SHP77 (cell line): ENCODE measurements around the gene GOLGA8K.
"Not testable (repeated sequence)": the region's sequence is repeated elsewhere in the genome, so short reads cannot be mapped to it uniquely, and the experiment has no call there.

Experiments used
- DNase-seq, 2 experiments: peaks; one replicate each; lab custom pipeline; 2025; lab: John Stamatoyannopoulos, UW

GOLGA8K gene

GRCh38 chr15:32403192-32403591 lies at the start of gene GOLGA8K:
Gene GOLGA8K, minus strand, starts transcription at chr15:32403292. Its CDS starts 98 bp downstream, at chr15:32403194.
- DNase-seq = not testable (repeated sequence)

GRCh38 chr15:32440445-32440977 lies 37.4 kb upstream of the GOLGA8K start:
- DNase-seq = not testable (repeated sequence)

- DNase-seq = not testable (repeated sequence)
Measured at GRCh38 chr15:32434102-32434963, 31.2 kb upstream of the GOLGA8K start.

- DNase-seq = not testable (repeated sequence)
Measured at GRCh38 chr15:32427635-32428034, 24.5 kb upstream of the GOLGA8K start.

GRCh38 chr15:32426511-32426910 lies 23.4 kb upstream of the GOLGA8K start:
- not testable (repeated sequence) for DNase-seq

GRCh38 chr15:32407903-32408302 lies 4.8 kb upstream of the GOLGA8K start:
- DNase-seq = not testable (repeated sequence)

- DNase-seq = not testable (repeated sequence)
Measured at GRCh38 chr15:32396522-32396921, 6.6 kb downstream of the GOLGA8K start.

GRCh38 chr15:32394745-32395144 lies 8.3 kb downstream of the GOLGA8K start:
- not testable (repeated sequence) for DNase-seq

- DNase-seq = not testable (repeated sequence)
Measured at GRCh38 chr15:32388050-32388648, 14.9 kb downstream of the GOLGA8K start.

GRCh38 chr15:32385823-32386495 lies 17.1 kb downstream of the GOLGA8K start:
- DNase-seq = not testable (repeated sequence)

- not testable (repeated sequence) for DNase-seq
Measured at GRCh38 chr15:32374185-32374584, 28.9 kb downstream of the GOLGA8K start.

- DNase-seq = not testable (repeated sequence)
Measured at GRCh38 chr15:32373707-32374106, 29.4 kb downstream of the GOLGA8K start.

- not testable (repeated sequence) for DNase-seq
Measured at GRCh38 chr15:32372075-32372474, 31.0 kb downstream of the GOLGA8K start.

- not testable (repeated sequence) for DNase-seq
Measured at GRCh38 chr15:32370526-32370925, 32.6 kb downstream of the GOLGA8K start.

- DNase-seq = not testable (repeated sequence)
Measured at GRCh38 chr15:32370064-32370463, 33.0 kb downstream of the GOLGA8K start.

GRCh38 chr15:32366492-32366891 lies 36.6 kb downstream of the GOLGA8K start:
- DNase-seq = not testable (repeated sequence)

GRCh38 chr15:32365955-32366354 lies 37.1 kb downstream of the GOLGA8K start:
- DNase-seq = not testable (repeated sequence)

GRCh38 chr15:32364944-32365343 lies 38.1 kb downstream of the GOLGA8K start:
- not testable (repeated sequence) for DNase-seq

- not testable (repeated sequence) for DNase-seq
Measured at GRCh38 chr15:32363449-32363848, 39.6 kb downstream of the GOLGA8K start.

- DNase-seq = not testable (repeated sequence)
Measured at GRCh38 chr15:32361662-32362061, 41.4 kb downstream of the GOLGA8K start.

- DNase-seq = not testable (repeated sequence)
Measured at GRCh38 chr15:32358462-32358861, 44.6 kb downstream of the GOLGA8K start.

- DNase-seq = not testable (repeated sequence)
Measured at GRCh38 chr15:32356909-32357308, 46.2 kb downstream of the GOLGA8K start.
